Ishikawa (cell line): ENCODE results near the gene MIOS.

Experiments used
- CEBPB ChIP-seq: IDR thresholded peaks from 2 replicates; pipeline ENCODE4 v1.6.1; 2012
- CREB1 ChIP-seq: IDR thresholded peaks from 2 replicates; pipeline ENCODE4 v1.6.1; 2012; ENCODE audit warnings: low read depth
- EGR1 ChIP-seq: IDR thresholded peaks from 2 replicates; pipeline ENCODE4 v1.6.1; 2012
- FOXM1 ChIP-seq: IDR thresholded peaks from 2 replicates; pipeline ENCODE4 v1.6.1; 2012; ENCODE audit warnings: low read depth, borderline replicate concordance
- RAD21 ChIP-seq: IDR thresholded peaks from 2 replicates; pipeline ENCODE4 v1.6.1; 2012; ENCODE audit warnings: low read depth
- TF ChIP-seq, protein P1 (sequence below): IDR thresholded peaks from 2 replicates; pipeline ENCODE4 v1.6.1; 2012; ENCODE audit warnings: low read depth, mild to moderate bottlenecking

DNA sequence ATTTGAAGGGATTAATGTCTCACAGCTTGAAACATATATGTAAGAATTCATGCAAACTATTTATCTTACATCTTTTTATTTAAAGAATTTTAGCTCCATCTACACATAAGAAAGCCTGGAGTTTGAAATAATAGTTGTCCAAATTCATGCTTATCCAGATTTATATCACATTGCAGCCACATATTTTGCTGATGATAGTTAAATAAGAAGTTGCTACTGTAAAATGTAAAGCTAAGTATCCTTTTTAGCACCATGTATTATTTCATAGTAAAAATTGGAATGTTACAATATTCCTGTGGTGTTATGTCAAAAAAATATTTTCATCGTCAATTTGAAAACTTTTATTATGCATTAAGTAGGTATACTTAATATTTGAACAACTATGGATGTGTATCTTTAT lies 46.5 kb downstream of the MIOS start:
- TF ChIP-seq CEBPB (no peak), FOXM1 (no peak), EGR1 (no peak), CREB1 (no peak), RAD21 (no peak)
- TF ChIP-seq, protein P1, sequence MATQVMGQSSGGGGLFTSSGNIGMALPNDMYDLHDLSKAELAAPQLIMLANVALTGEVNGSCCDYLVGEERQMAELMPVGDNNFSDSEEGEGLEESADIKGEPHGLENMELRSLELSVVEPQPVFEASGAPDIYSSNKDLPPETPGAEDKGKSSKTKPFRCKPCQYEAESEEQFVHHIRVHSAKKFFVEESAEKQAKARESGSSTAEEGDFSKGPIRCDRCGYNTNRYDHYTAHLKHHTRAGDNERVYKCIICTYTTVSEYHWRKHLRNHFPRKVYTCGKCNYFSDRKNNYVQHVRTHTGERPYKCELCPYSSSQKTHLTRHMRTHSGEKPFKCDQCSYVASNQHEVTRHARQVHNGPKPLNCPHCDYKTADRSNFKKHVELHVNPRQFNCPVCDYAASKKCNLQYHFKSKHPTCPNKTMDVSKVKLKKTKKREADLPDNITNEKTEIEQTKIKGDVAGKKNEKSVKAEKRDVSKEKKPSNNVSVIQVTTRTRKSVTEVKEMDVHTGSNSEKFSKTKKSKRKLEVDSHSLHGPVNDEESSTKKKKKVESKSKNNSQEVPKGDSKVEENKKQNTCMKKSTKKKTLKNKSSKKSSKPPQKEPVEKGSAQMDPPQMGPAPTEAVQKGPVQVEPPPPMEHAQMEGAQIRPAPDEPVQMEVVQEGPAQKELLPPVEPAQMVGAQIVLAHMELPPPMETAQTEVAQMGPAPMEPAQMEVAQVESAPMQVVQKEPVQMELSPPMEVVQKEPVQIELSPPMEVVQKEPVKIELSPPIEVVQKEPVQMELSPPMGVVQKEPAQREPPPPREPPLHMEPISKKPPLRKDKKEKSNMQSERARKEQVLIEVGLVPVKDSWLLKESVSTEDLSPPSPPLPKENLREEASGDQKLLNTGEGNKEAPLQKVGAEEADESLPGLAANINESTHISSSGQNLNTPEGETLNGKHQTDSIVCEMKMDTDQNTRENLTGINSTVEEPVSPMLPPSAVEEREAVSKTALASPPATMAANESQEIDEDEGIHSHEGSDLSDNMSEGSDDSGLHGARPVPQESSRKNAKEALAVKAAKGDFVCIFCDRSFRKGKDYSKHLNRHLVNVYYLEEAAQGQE = no peak
